IMR-90 (cell line): ENCODE data around the gene SALL4.

ENCODE experiments used
- BHLHE40 ChIP-seq: fragments of 150-350 bp; IDR thresholded peaks from 2 replicates; pipeline ENCODE4 v1.6.1; 2016; ENCODE audit warnings: mild to moderate bottlenecking, low read depth, low read length
- CEBPB ChIP-seq: IDR thresholded peaks from 2 replicates; pipeline ENCODE4 v1.6.1; 2012; ENCODE audit warnings: low read depth, low read length, improper control_type of control experiment
- CHD1 ChIP-seq: IDR thresholded peaks from 2 replicates; pipeline ENCODE4 v1.6.1; 2012; ENCODE audit warnings: low read depth, low read length, improper control_type of control experiment
- CTCF ChIP-seq: conservative IDR thresholded peaks from 2 replicates; pipeline ENCODE4 v1.5.1; 2012; ENCODE audit warnings: mild to moderate bottlenecking, low read depth, low read length, improper control_type of control experiment
- ELK1 ChIP-seq: fragments of 150-350 bp; IDR thresholded peaks from 2 replicates; pipeline ENCODE4 v1.6.1; 2016; ENCODE audit warnings: low read depth, mild to moderate bottlenecking, low read length, moderate library complexity, borderline replicate concordance
- FOS ChIP-seq: fragments of 150-350 bp; IDR thresholded peaks from 2 replicates; pipeline ENCODE4 v1.6.1; 2016; ENCODE audit warnings: low read depth, low read length
- MAZ ChIP-seq: IDR thresholded peaks from 2 replicates; pipeline ENCODE4 v1.6.1; 2012; ENCODE audit warnings: low read depth, mild to moderate bottlenecking, low read length, improper control_type of control experiment, moderate library complexity, borderline replicate concordance
- MXI1 ChIP-seq: IDR thresholded peaks from 2 replicates; pipeline ENCODE4 v1.6.1; 2012; ENCODE audit warnings: low read depth, mild to moderate bottlenecking, low read length, moderate library complexity, borderline replicate concordance
- POLR2A ChIP-seq: IDR thresholded peaks from 2 replicates; pipeline ENCODE4 v1.6.1; 2012; ENCODE audit warnings: mild to moderate bottlenecking, low read depth, low read length
- RAD21 ChIP-seq: IDR thresholded peaks from 2 replicates; pipeline ENCODE4 v1.6.1; 2012; ENCODE audit warnings: low read length, improper control_type of control experiment
- RCOR1 ChIP-seq: IDR thresholded peaks from 2 replicates; pipeline ENCODE4 v1.6.1; 2012; ENCODE audit warnings: mild to moderate bottlenecking, low read length, improper control_type of control experiment; ENCODE audit not compliant: insufficient replicate concordance
- RFX5 ChIP-seq: IDR thresholded peaks from 2 replicates; pipeline ENCODE4 v1.8.0; 2012; ENCODE audit warnings: low read depth, mild to moderate bottlenecking, low read length, moderate library complexity
- SMC3 ChIP-seq: fragments of 150-350 bp; IDR thresholded peaks from 2 replicates; pipeline ENCODE4 v1.6.1; 2016; ENCODE audit warnings: low read depth, mild to moderate bottlenecking, antibody characterized with exemption, low read length, moderate library complexity
- TF ChIP-seq, protein P1 (sequence below): fragments of 150-350 bp; IDR thresholded peaks from 2 replicates; pipeline ENCODE4 v1.6.1; 2017; ENCODE audit warnings: mild to moderate bottlenecking, antibody characterized with exemption, low read length, low read depth

DNA sequence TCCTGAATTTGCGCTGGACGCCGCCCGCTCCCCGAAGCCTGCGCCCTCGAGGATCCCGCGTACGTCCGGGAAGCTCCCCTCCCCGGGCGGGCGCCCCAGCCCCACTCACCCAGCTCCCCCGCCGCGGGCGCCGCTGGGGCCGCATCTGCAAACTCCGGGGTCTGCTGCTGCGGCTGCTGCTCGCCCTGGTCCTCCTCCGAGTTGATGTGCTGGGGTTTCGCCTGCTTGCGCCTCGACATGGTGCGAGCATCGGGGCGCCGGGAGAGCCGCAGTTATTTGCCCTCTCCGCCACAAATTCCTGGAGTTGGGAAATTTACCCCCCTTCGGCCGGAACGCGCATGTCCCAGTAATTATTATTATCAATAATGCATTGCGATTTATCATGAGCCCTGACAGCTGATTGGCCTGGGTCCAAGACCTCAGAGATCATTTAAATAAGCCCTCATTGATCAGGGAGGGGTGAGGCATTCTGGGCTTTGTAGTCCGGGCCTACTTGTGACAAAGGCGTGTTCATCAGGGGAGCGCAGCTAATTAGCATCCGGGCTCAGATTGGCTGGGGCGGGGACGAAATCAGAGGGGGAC lies at the start of gene SALL4:
- TF ChIP-seq RAD21 (no peak), CEBPB (no peak), MXI1 (no peak), CTCF (no peak), SMC3 (no peak), ELK1 (no peak), CHD1 (no peak), POLR2A (no peak), RCOR1 (no peak), BHLHE40 (no peak), RFX5 (no peak), MAZ (no peak), FOS (no peak)
- TF ChIP-seq, protein P1, sequence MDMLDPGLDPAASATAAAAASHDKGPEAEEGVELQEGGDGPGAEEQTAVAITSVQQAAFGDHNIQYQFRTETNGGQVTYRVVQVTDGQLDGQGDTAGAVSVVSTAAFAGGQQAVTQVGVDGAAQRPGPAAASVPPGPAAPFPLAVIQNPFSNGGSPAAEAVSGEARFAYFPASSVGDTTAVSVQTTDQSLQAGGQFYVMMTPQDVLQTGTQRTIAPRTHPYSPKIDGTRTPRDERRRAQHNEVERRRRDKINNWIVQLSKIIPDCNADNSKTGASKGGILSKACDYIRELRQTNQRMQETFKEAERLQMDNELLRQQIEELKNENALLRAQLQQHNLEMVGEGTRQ, result no peak
